ENCODE measurements around the gene PHLPP1. TPM values are rescaled to one million over a fixed set of nuclear protein-coding genes. Genes with fewer than 3 reads are reported as not detected.

The PHLPP1 gene
- total and polyA plus RNA-seq, 2 donors (not counting 1 experiment from before 2014, with no cell fraction given), result 3.6 to 5.0 TPM

DNA sequence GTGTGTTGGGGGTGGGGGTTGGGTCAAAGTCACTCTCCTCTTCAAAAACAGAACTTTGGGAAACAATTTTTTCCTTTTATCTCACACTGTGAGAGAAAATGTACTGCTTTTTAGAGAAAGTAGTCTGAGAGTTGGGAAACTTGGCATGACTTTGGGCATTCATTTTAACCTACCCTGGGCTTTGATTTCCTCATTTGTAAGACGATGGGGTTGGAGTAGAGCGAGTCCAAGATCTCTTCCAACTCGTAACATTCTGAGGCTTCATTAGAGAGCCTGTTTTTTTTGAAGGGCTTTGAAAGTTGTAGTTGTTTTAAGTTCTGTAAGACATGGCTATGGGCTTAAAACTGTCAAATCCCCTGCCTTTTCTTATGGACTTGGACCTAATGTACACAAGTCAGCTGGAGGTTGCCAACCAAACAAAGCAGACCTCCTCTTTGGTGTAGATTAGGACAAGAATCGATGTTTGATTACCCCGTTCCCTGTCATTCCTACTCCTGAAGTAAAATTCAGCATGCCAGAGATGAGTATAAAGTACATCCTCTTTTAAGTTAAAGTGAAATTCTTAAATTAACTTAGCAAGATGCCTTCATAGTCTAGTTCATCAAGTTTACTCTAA lies 8.4 kb downstream of the PHLPP1 start:
- Histone ChIP-seq H4K20me1 (ENCODE audit: control insufficient read depth, extremely low read depth, insufficient read depth, low read length) (no peaks in the 10 kb centered on the region), H3K9me3 (ENCODE audit: control insufficient read depth, insufficient read depth, low read depth, low read length) (no peaks in the 10 kb centered on the region), H3K4me3 (replicated peaks in 1 of 4; ENCODE audit: control extremely low read depth in 1 of 4, insufficient read depth in 1 of 4, low read depth in 3 of 4, low read length in 4 of 4) (no peak overlapping the region), H3K36me3 (ENCODE audit: control insufficient read depth, insufficient read depth, low read length) (no peaks in the 10 kb centered on the region), H3K27ac (ENCODE audit: insufficient read depth, low read length) (no peak overlapping the region), H3K4me2 (ENCODE audit: extremely low read depth, insufficient read depth, low read length) (no peak overlapping the region), H3K79me2 (ENCODE audit: control insufficient read depth, insufficient read depth, low read length) (peaks cover 2% of the 10 kb centered on the region), H3K27me3 (ENCODE audit: control insufficient read depth, insufficient read depth, low read length) (no peaks in the 10 kb centered on the region), H3K9ac (ENCODE audit: insufficient read depth, low read length) (no peak overlapping the region), H3K4me1 (ENCODE audit: control insufficient read depth, extremely low read depth, insufficient read depth, low read length) (no peaks in the 10 kb centered on the region), H2AFZ (ENCODE audit: low read length) (no peak overlapping the region)
- DNase-seq (ENCODE audit: low read depth in 2 of 2), result peak in 1 of 2 donors; percentile 40
- TF ChIP-seq, protein P1, sequence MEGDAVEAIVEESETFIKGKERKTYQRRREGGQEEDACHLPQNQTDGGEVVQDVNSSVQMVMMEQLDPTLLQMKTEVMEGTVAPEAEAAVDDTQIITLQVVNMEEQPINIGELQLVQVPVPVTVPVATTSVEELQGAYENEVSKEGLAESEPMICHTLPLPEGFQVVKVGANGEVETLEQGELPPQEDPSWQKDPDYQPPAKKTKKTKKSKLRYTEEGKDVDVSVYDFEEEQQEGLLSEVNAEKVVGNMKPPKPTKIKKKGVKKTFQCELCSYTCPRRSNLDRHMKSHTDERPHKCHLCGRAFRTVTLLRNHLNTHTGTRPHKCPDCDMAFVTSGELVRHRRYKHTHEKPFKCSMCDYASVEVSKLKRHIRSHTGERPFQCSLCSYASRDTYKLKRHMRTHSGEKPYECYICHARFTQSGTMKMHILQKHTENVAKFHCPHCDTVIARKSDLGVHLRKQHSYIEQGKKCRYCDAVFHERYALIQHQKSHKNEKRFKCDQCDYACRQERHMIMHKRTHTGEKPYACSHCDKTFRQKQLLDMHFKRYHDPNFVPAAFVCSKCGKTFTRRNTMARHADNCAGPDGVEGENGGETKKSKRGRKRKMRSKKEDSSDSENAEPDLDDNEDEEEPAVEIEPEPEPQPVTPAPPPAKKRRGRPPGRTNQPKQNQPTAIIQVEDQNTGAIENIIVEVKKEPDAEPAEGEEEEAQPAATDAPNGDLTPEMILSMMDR (conservative IDR thresholded peaks at IDR 0.05 in 1 of 2, IDR thresholded peaks at IDR 0.05 in 1 of 2; ENCODE audit: low read depth in 1 of 2, low read length in 2 of 2), result no peak
- TF ChIP-seq EZH2 (IDR thresholded peaks at IDR 0.05; ENCODE audit: low read length, missing control alignments), result no peak

DNA sequence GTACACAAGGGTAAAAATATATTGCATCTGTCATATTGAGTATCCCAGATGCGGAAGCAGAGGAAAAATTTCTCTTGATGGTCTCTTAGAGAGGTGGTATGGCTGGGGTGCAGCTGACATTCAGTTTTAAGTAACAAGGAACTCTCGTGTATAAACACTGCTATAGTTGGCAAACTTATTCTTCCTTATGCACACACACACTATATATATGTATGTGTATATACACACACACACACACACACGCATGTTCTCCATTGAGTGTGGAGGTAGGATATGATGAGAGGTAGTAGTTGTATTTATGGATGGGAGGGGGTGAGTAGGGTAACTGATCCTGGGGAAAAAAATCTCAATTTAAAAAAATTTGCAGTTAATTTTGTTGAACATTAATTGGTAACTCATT lies 10.6 kb downstream of the PHLPP1 start:
- no peak for DNase-seq (ENCODE audit: low read depth in 2 of 2)
- Histone ChIP-seq H2AFZ (ENCODE audit: low read length) (no peak overlapping the region), H3K4me2 (ENCODE audit: extremely low read depth, insufficient read depth, low read length) (no peak overlapping the region), H3K36me3 (ENCODE audit: control insufficient read depth, insufficient read depth, low read length) (no peaks in the 10 kb centered on the region), H3K27ac (ENCODE audit: insufficient read depth, low read length) (no peak overlapping the region), H3K79me2 (ENCODE audit: control insufficient read depth, insufficient read depth, low read length) (no peaks in the 10 kb centered on the region), H3K9ac (ENCODE audit: insufficient read depth, low read length) (no peak overlapping the region), H3K27me3 (ENCODE audit: control insufficient read depth, insufficient read depth, low read length) (no peaks in the 10 kb centered on the region), H4K20me1 (ENCODE audit: control insufficient read depth, extremely low read depth, insufficient read depth, low read length) (no peaks in the 10 kb centered on the region), H3K4me3 (replicated peaks in 1 of 4; ENCODE audit: control extremely low read depth in 1 of 4, insufficient read depth in 1 of 4, low read depth in 3 of 4, low read length in 4 of 4) (no peak overlapping the region), H3K4me1 (ENCODE audit: control insufficient read depth, extremely low read depth, insufficient read depth, low read length) (no peaks in the 10 kb centered on the region), H3K9me3 (ENCODE audit: control insufficient read depth, insufficient read depth, low read depth, low read length) (no peaks in the 10 kb centered on the region)
- TF ChIP-seq EZH2 (IDR thresholded peaks at IDR 0.05; ENCODE audit: low read length, missing control alignments), result no peak
- TF ChIP-seq, protein P1 (conservative IDR thresholded peaks at IDR 0.05 in 1 of 2, IDR thresholded peaks at IDR 0.05 in 1 of 2; ENCODE audit: low read depth in 1 of 2, low read length in 2 of 2), result no peak

DNA sequence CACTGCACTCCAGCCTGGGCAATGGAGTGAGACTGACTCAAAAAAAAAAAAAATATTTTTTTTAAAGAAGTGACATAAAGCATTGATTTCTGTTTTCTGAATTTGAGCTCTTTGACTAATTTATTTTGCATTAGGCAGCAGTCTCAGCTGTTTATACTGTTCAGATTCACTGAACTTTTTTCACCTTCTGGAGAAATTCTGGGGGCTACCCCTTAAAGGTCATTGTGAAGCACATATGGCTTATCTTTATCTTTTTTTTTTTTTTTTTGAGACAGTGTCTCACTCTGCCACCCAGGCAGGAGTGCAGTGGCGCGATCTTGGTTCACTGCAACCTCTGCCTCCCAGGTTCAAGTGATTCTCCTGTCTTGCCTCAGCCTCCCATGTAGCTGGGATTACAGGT lies 12.9 kb downstream of the PHLPP1 start:
- TF ChIP-seq EZH2 (IDR thresholded peaks at IDR 0.05; ENCODE audit: low read length, missing control alignments), result no peak
- TF ChIP-seq, protein P1 (conservative IDR thresholded peaks at IDR 0.05 in 1 of 2, IDR thresholded peaks at IDR 0.05 in 1 of 2; ENCODE audit: low read depth in 1 of 2, low read length in 2 of 2), result no peak
- Histone ChIP-seq H3K27ac (ENCODE audit: insufficient read depth, low read length) (no peak overlapping the region), H3K27me3 (ENCODE audit: control insufficient read depth, insufficient read depth, low read length) (no peaks in the 10 kb centered on the region), H4K20me1 (ENCODE audit: control insufficient read depth, extremely low read depth, insufficient read depth, low read length) (no peaks in the 10 kb centered on the region), H3K9me3 (ENCODE audit: control insufficient read depth, insufficient read depth, low read depth, low read length) (no peaks in the 10 kb centered on the region), H3K4me3 (replicated peaks in 1 of 4; ENCODE audit: control extremely low read depth in 1 of 4, insufficient read depth in 1 of 4, low read depth in 3 of 4, low read length in 4 of 4) (no peak overlapping the region), H3K36me3 (ENCODE audit: control insufficient read depth, insufficient read depth, low read length) (no peaks in the 10 kb centered on the region), H2AFZ (ENCODE audit: low read length) (no peak overlapping the region), H3K9ac (ENCODE audit: insufficient read depth, low read length) (no peak overlapping the region), H3K4me1 (ENCODE audit: control insufficient read depth, extremely low read depth, insufficient read depth, low read length) (no peaks in the 10 kb centered on the region), H3K79me2 (ENCODE audit: control insufficient read depth, insufficient read depth, low read length) (no peaks in the 10 kb centered on the region), H3K4me2 (ENCODE audit: extremely low read depth, insufficient read depth, low read length) (no peak overlapping the region)
- DNase-seq (ENCODE audit: low read depth in 2 of 2), result no peak
